GM18498 (cell line): ENCODE measurements around the gene OR52N4.
"Not testable (repeated sequence)": the region's sequence is repeated elsewhere in the genome, so short reads cannot be mapped to it uniquely, and the experiment has no call there.

Source experiments
- ATAC-seq: cut with Tn5 transposase; IDR thresholded peaks from one replicate; pipeline ENCODE4 v1.9.1; 2021; ENCODE audit warnings: mild to moderate bottlenecking, moderate library complexity; ENCODE audit not compliant: unreplicated experiment

Gene OR52N4

GRCh38 chr11:5753943-5754342 lies at the start of gene OR52N4:
TSS of gene OR52N4 (plus strand) at chr11:5754243. CDS start at chr11:5754741, 498 bp downstream.
- no peak for ATAC-seq

GRCh38 chr11:5705688-5706087 lies 48.4 kb upstream of the OR52N4 start:
- no peak for ATAC-seq

- no peak for ATAC-seq
Measured at GRCh38 chr11:5712507-5712906, 41.5 kb upstream of the OR52N4 start.

GRCh38 chr11:5713695-5714094 lies 40.3 kb upstream of the OR52N4 start:
- ATAC-seq: no peak

- not testable (repeated sequence) for ATAC-seq
Measured at GRCh38 chr11:5716518-5716917, 37.5 kb upstream of the OR52N4 start.

GRCh38 chr11:5719703-5720495 lies 34.1 kb upstream of the OR52N4 start:
- ATAC-seq: no peak

GRCh38 chr11:5722622-5723021 lies 31.4 kb upstream of the OR52N4 start:
- no peak for ATAC-seq

GRCh38 chr11:5726351-5726750 lies 27.7 kb upstream of the OR52N4 start:
- no peak for ATAC-seq

- ATAC-seq: no peak
Measured at GRCh38 chr11:5727691-5728090, 26.4 kb upstream of the OR52N4 start.

GRCh38 chr11:5736396-5736795 lies 17.6 kb upstream of the OR52N4 start, which contains the start of gene OR56B1:
TSS of gene OR56B1 (plus strand) at chr11:5736448. CDS start at chr11:5736517, 69 bp downstream.
- no peak for ATAC-seq

GRCh38 chr11:5737091-5737490 lies 17.0 kb upstream of the OR52N4 start:
- no peak for ATAC-seq

- no peak for ATAC-seq
Measured at GRCh38 chr11:5737670-5738392, 16.2 kb upstream of the OR52N4 start.

- ATAC-seq: no peak
Measured at GRCh38 chr11:5738431-5738830, 15.6 kb upstream of the OR52N4 start.

- ATAC-seq: no peak
Measured at GRCh38 chr11:5746614-5747013, 7.4 kb upstream of the OR52N4 start.

- no peak for ATAC-seq
Measured at GRCh38 chr11:5749836-5750235, 4.2 kb upstream of the OR52N4 start.

- no peak for ATAC-seq
Measured at GRCh38 chr11:5767056-5767455, 13.0 kb downstream of the OR52N4 start.

- ATAC-seq: no peak
Measured at GRCh38 chr11:5783255-5783654, 29.2 kb downstream of the OR52N4 start, which contains the start of gene OR52N5. TSS of gene OR52N5 (minus strand) at chr11:5783355. CDS start at chr11:5778634, 4,721 bp downstream.

GRCh38 chr11:5791165-5791564 lies 37.1 kb downstream of the OR52N4 start, which contains the start of gene OR52N1:
TSS of gene OR52N1 (minus strand) at chr11:5791265. CDS start at chr11:5788816, 2,449 bp downstream.
- no peak for ATAC-seq

- ATAC-seq: no peak
Measured at GRCh38 chr11:5796541-5796940, 42.5 kb downstream of the OR52N4 start.

- ATAC-seq: no peak
Measured at GRCh38 chr11:5803982-5804381, 49.9 kb downstream of the OR52N4 start.
